Caki2 (cell line): ENCODE data around the gene GRID1. TPM values are rescaled to one million over a fixed set of nuclear protein-coding genes. Genes with fewer than 3 reads are reported as not detected.

Source experiments
- DNase-seq: peaks from one replicate; pipeline ENCODE4 v3.0.0-alpha.2; 2015; ENCODE audit warnings: low read depth
- in situ Hi-C: cut with HindIII; loops from 2 replicates; pipeline ENCODE4 v1.10.0; 2016; ENCODE audit warnings: low sequenced_read_pairs, low pct_unique_long_range_greater_than_20kb, mixed read lengths
- total RNA-seq: library from RNA; depleted of rRNA; stranded (reverse); fragments of >200 nt; shearing (Covaris generic); gene quantifications from 2 replicates; pipeline ENCODE4 v1.2.3, GENCODE V29; 2014; ENCODE audit warnings: low replicate concordance

Gene GRID1
- total RNA-seq, 1 experiment from 2014 or later: 2.6 TPM

DNA sequence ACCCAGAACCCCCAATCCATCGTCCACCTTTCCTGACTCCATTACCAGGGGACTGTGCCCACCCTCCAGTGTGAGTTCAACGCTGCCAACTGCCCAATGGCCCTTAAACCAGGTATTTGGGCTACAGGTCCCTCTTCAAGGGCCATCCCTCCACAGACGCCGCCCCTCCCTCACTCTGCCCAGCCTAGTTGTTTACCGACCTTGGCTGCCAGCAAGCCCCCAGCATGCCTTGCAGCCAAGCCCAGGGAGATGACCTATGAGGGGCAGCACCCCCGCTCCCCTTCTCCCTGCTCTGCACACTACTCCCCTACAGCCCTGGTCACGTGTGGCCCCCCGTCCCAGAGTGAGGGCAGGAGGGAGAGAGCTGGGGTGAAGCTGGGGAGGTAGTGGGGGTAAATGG lies 147.3 kb downstream of the GRID1 start:
- in situ Hi-C loops: no loop called here
- DNase-seq: no peak

DNA sequence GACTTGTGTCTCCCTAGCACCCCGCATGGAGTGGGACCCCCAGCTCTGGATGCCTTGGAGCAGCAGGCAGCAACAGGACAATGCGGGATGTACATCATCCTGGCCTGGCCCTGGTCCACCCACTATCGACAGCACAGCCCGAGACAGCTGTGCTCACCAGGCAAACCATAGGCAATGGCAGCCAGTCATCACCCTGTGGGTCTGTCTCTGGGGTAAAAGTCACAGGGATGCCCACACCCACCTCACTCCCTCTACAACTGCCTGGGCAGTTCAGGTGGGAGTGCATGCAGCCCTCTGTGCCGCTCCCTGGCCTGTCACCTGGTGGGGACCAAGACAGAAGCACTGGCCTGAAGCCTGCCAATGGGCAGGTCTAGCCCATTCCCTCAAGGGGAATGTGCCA lies 147.8 kb downstream of the GRID1 start:
- in situ Hi-C loops: no loop called here
- no peak for DNase-seq

DNA sequence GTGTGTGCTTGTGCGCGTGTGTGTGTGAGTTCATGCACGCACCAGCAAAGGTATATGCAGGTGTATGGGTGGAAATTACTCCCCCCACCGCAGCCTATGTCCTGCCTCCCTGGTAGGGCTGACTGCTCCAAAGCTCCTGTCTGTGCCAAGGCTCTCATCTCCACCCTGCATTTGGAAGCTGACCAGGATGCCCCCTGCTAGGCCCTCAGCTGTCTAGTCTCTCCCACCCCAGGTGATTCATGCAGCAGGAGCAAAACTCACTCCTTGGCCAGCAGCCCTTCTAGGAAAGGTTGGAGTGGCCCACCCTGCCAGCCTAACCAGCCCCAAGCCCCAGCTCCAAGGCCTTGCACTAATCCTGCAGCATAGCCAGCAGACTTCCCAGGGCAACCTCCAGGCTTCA lies 148.4 kb downstream of the GRID1 start:
- DNase-seq: no peak
- in situ Hi-C loops: no loop called here

DNA sequence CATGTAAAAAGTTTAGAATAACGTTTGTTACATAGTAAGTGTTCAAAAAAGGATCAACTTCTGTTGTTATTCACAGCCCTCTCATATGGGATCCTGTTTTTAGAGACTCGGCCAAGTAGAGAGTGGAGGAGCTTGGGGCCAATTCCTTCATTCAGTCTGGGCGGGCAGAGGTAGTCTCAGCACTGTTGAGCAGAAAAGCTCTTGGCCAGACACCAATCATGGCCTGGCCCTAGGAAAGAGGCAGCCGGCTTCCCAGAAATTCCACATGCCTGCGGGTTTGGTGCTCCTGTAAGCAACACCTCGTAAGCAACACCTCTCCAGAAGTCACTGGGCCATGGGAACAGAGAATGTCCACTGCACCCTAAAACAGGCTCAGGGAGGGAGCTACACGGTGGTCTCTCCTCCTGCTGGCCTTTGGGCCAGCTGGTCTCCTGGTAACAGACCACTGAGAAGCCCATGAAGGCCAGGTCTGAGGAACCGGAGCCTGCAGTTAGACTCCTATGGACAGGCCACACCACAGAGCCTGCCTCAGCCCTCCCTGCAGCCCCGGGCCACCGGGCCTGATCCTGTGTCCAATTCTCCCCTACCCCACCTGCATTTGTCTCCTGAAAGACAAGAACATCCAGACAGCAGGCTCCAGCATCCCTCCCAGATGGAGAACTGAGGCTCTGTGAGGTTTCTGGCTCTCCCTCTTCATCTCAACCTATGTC lies 149.1 kb downstream of the GRID1 start:
- in situ Hi-C loops: no loop called here
- no peak for DNase-seq

DNA sequence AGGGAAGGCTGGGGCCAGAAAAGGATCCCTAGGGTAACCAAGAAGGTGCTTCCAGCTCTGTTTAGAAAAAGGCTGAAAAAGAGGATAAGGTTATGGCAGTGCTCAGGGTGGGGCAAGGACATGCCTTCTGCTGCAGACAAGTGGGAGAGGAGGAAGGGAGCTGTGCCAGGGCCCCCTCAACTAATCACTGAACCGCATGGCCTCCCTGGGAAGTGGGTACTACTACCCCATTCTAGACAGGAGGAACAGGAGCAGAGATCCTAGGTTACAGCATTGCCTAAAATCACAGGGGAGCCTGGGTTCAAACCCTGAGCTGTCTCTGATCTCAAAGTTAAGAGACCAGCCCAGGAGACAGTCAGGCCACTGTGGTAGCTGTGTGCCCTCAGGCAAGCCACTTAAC lies 149.7 kb downstream of the GRID1 start:
- no peak for DNase-seq
- in situ Hi-C loops: no loop called here

DNA sequence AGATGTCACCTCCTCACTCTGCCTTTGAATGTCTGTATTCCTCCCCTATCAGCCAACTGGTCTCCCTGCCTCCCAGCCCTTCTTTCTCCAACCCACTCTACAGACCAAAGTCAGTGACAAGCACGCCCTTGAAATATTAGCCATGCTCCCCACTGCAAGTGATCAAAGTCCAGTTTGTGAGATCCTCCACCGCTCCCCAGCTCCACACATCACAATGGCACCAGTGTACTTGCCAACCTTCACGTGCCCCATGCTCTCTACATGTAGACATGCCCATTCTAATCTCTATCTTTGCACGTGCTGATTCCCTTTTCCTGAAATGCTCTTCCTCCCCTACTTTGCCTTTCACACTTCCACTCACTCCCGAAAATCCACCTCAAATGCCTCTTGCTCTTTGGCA lies 150.9 kb downstream of the GRID1 start:
- in situ Hi-C loops: no loop called here
- DNase-seq: no peak

DNA sequence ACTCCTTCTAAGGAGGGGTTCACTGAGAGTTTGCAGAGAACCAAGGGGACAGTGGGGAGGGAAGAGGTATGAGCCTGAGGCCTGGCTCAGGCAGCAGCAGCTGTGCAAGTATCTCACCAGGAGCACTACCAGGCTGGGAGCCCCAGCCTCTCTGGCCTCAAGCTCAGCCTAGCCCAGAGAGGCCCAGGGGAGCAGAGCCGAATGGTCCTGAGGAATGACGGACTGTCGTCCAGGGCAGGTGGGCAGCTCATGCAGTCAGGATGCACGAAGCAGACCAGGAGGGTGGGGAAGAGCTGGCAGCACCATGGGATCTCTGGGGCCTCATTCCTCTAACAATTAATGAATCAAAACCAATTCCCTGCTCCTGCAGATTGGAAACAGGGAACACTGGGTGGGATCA lies 151.5 kb downstream of the GRID1 start:
- in situ Hi-C loops: no loop called here
- no peak for DNase-seq

DNA sequence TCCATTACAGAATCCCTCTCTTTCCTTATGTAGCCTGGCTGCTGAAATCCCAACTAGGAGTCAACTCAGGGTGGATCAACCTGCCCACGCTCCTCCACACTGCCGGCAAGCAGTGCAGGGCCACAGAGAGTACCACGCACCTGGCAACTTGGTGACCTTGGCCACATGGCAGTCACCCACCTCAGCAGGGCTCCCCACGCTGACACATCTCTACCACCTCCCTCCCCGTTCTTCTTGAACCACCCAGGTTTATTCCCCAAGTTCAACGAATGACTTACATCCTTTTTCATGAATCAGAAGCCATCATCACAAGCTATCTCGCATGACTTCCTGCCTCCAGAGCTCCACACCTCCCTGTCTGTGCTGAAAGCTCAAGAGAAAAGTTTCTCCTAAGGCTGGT lies 153.4 kb downstream of the GRID1 start:
- DNase-seq: no peak
- in situ Hi-C loops: no loop called here

DNA sequence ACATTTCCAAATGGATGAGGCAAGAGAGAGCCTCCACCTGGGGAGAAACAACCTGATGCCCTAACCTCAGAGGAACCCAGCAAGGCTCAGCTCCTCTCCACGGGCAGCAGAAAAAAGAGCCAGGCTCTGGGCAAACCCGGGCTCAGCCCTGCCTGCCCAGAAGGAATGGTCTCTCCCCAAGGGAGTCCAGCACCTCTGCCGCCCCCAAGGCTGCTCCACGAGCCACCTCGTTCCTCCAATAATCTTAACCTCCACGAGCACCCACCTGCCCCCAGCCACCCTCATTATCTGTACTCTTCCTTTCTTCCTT lies 154.2 kb downstream of the GRID1 start:
- no peak for DNase-seq
- in situ Hi-C loops: no loop called here

DNA sequence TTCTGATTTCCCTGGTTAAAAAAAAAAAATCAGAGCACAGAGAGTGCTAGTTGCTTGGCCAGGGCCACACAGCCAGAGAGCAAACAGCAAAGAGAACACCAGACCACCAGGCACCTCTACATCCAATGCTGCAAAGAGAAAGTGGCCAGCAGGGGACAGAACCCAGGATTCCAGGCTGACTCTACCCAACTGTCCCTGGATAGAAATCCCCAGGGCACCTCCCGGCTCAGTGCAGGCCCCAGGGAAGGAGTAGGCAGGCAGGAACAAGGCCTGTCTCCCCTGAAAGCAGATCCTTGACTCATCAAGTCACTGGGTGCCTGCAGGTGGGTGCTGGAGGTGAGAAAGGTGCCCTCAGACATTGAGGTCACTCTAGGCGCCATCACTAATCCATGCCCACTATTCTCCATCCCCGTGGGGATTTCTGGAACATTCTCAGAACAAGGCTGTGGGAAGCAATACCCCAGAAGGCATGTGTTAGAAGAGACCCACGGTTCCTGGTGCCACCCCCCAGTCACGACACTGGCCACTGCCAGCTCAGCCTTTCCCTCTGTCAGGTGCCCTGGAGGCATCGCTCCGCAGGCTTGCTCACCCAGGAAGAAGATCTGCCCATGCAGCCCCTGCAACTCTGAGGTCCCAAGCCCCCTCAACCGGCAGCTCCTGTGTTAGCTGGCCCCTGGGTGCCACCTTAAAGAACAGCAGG lies 154.8 kb downstream of the GRID1 start:
- DNase-seq: no peak
- in situ Hi-C loops: no loop called here

DNA sequence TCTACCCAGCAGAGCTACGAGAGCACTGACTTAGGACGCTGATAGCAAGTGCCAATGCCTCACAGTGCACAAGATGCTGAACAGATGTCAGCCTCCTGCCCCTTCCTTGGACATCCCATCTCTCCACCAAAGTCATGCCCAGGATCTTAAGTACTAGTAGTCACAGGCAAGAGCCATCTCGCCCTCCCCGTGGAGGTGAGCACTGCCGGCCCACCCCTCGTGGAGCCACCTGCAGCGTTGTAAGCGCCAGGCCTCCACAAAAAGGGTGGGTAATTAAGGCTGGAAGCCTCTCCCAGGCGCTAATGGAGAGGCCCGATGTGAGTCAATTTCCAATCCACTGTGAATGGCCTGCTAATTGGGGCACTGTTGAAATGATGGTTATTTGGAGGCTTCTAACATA lies 156.2 kb downstream of the GRID1 start:
- no peak for DNase-seq
- in situ Hi-C loops: no loop called here

DNA sequence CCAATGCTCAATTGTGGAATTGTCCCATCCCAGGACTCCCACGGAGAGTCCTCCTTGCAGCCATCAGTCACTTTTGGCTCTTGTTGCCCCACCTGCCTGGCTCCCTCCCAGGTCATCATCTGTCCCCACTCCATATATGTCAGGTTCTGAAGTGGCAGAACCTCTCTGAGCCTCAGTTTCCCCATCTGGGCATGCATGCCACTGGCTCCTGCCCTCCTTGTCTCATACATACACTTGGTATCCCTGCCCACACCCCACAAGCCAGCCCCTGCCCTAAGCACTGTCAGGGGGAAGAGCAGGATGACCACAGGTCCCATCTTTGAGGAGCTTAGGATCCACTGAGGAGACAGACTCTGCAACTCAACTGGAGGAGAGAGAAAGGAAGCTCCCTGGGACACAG lies 156.9 kb downstream of the GRID1 start:
- in situ Hi-C loops: no loop called here
- no peak for DNase-seq

DNA sequence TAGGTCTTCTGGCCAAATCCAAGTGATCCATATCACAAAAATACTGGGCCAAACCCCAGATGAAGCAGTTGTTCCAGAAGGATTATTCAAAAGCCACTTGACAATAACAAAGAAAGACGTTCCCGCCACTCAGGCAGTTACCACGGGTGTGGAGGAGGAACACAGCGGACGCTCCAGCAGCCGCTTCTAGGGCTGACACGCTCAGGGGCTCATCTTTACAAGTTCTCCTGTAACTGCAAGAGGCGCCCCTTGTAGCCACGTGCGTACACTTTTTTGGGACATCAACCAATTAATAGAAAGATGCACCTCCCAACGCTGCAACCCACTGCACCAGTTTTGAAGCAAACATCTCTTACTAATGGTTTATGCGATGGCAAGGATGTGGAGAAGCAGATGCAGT lies 159.4 kb downstream of the GRID1 start:
- no peak for DNase-seq
- in situ Hi-C loops: no loop called here

DNA sequence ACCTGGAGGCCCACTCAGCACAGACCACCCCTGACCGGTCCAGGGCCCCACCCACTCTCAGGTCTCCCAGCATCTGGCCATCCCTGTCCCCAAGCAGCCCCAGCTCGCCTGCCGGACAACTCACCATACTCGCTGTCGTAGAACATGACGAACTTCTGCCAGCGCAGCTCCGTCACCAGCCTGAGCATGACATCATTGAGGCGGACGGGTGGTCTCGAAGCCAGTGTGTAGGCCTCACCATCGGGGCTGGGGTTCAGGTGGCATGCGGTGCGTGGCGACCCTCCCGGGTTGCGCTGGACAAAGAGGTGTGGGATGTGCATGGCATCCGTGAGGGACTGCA lies 160.4 kb downstream of the GRID1 start:
- DNase-seq: no peak
- in situ Hi-C loops: no loop called here

DNA sequence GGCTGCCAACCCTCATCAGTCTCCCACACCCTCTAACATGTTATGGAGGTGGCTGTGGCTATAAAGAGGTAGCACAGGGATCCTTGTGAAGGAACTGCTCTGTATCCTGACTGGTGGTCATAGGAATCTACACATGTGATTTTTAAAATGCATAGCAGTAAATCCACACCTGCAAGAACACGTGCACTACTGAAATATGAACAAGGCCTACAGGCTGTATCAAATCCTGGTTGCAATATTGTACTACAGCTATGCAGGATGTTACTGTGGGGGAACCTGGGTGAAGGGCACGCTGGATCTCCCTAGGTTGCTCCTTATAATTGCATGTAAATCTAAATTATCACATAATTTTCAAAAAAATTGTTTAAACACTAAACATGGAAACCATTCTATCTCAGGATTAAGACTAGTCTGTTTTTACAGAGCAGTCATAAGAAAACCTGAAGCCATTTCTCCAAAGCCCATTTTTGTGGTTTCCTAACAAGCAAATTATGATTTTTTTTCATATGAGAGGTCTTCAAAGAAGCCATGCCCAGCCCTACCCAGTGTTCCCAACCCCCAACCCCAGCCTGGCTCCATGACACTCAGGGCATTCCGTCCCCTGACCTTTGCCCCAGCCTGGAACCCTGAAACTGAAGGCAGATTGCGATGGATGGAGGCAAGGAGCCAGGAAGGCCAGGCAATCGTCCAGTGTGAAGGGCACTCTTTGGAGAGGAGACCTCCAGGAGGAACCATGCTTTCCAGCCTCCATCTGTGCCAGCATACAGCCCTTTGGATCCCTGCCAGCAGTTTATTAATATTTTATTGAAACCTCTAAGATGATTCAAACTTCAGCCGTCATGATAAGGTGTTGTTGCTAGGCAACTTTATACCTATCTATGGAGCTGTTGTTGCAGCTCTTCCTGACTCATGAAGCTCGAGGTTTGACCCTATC lies 161.0 kb downstream of the GRID1 start:
- DNase-seq: no peak
- in situ Hi-C loops: no loop called here

DNA sequence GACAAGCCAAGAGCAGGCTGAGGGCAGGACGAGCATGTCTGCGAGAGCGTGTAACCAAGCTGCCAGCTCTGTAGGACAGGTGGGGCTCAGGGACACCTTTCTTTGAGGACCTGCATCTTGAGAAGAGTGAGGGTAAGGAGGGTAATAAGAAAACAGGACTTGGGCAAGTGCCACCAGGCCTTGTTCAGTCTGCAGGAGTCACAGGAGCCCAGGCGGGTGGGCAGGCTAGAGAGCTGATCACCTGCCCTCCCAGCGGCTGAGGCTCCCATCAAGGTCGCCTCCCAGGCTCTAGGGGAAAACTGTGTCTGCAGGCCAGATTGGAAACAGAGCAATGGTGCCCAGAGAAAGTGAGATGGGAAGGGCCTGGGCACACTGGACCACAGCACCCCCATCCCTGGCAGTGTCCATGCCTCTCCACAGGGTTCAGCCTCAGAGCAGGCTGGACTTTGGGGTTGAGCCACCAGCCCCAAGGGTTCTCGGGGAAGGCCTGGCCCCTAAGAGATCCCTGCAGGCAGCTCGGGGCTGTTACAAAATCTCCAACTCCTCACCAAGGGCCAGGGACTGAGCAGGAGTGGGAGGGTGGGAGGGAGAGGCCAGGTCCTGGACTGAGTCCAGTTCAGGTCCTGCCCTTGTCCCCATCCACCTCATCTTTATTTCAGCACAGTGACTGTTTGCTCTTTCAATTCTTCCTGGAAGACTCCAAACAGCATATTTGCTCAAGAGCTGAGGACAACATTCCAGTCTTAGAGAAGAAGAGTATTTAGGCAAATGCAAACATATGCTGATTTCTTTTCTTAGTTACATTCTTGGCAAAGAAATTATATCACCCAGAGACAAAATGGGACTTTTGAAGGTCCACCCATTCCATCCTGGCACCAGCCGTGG lies 161.9 kb downstream of the GRID1 start:
- no peak for DNase-seq
- in situ Hi-C loops: no loop called here

DNA sequence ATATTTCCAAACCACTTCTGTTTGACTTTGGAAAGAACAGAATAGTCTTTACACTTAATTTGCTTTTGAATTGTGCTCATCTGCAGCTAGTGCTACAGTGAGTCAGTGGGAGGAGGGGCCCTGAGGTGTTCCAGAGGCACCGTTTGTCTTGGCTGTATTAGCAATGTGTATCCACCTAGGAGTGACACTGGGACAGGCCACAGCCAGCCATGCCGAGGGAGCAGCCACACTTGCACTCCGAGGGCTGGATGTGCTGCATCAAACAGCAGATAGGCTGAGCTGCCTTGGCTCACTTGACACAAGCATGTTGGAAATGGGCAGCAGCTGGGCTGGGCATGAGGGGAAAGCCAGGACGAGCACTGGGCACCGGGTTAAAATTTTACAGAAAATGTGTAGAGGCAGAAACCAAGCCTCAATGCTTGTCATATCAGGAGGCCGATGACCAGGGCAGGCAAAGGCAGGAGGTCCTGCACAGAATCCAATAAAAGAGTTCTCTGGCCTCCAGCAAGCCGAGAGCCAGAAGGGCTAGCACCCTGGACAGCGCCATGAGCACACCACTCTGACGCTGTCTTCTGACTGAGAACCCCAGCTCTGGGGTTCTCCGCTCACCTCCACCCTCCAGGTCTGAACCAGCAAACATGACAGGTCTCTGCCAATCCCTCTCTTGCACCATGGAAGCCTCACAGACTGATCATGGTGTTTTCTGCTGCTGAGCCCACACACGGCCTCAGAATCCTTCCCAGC lies 163.3 kb downstream of the GRID1 start:
- DNase-seq: peak; percentile 32

DNA sequence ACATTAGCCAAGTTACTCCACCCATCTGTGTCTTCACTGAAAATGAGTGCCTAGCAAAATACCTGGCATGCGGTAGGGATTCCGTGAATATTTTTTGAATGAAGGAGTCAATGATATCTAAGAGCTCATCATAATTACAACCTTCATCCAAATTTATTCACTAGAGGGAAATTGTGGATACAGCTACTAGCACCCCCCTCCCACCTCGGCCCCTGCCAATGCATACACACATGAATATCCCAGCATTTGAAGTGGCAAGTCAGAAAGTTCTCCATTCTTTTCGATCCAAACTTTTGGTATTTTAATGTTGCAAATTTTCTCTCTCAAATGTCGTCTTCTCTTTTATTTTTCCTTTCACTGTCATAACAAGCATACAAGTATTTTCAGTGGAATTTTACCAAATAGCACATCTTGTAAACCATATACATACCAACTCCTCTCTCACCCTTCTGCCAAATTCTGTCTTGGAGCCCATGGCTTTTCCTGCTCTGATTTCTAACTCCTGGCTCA lies 164.3 kb downstream of the GRID1 start:
- DNase-seq: no peak
- in situ Hi-C loops: no loop called here

More for the DNA sequence above, 163.3 kb downstream of the GRID1 start:
- in situ Hi-C loops: no loop called here
